BE2C (cell line): ENCODE measurements around the gene PBRM1.

Source experiments
- DNase-seq: peaks from one replicate; pipeline ENCODE4 v3.0.0-alpha.2; 2020
- H3K27me3 ChIP-seq: fragments of 250-450 bp; sonication (Bioruptor Pico); 2 replicates; pipeline ENCODE4 v1.5.1; 2020; ENCODE audit warnings: mild to moderate bottlenecking
- H3K36me3 ChIP-seq: fragments of 250-450 bp; sonication (Bioruptor Pico); 2 replicates; pipeline ENCODE4 v1.5.1; 2020; ENCODE audit warnings: mild to moderate bottlenecking
- H3K4me1 ChIP-seq: fragments of 250-450 bp; sonication (Bioruptor Pico); 2 replicates; pipeline ENCODE4 v1.5.1; 2020
- H3K4me3 ChIP-seq: 2 replicates; pipeline ENCODE4 v1.5.1; 2011; ENCODE audit warnings: low read depth, low read length
- H3K9me3 ChIP-seq: fragments of 250-450 bp; sonication (Bioruptor Pico); 2 replicates; pipeline ENCODE4 v1.5.1; 2020
- TF ChIP-seq, protein P1 (sequence below): IDR thresholded peaks from 2 replicates; pipeline ENCODE4 v1.5.1; 2012; ENCODE audit warnings: mild to moderate bottlenecking, low read depth, low read length

Gene PBRM1

DNA sequence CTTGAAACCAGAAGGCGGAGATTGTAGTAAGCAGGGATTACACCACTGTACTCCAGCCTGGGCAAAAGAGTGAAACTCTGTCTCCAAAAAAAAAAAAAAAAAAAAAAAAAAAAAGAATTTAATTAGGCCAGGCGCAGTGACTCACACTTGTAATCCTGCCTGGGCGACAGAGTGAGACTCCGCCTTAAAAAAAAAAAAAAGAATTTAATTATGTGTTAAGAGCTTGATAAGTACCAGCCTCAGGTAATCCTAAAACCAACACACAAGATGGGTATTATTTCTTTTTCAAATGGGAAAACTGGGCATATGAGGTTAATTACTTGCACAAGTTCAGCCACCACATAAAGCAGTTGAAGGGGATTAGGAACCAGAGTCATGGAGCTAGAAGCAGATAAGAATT lies 49.0 kb downstream of the PBRM1 start:
- Histone ChIP-seq H3K9me3 (no peaks in the 10 kb centered on the region), H3K27me3 (no peaks in the 10 kb centered on the region), H3K36me3 (no peaks in the 10 kb centered on the region), H3K4me3 (no peak overlapping the region), H3K4me1 (no peaks in the 10 kb centered on the region)
- TF ChIP-seq, protein P1, sequence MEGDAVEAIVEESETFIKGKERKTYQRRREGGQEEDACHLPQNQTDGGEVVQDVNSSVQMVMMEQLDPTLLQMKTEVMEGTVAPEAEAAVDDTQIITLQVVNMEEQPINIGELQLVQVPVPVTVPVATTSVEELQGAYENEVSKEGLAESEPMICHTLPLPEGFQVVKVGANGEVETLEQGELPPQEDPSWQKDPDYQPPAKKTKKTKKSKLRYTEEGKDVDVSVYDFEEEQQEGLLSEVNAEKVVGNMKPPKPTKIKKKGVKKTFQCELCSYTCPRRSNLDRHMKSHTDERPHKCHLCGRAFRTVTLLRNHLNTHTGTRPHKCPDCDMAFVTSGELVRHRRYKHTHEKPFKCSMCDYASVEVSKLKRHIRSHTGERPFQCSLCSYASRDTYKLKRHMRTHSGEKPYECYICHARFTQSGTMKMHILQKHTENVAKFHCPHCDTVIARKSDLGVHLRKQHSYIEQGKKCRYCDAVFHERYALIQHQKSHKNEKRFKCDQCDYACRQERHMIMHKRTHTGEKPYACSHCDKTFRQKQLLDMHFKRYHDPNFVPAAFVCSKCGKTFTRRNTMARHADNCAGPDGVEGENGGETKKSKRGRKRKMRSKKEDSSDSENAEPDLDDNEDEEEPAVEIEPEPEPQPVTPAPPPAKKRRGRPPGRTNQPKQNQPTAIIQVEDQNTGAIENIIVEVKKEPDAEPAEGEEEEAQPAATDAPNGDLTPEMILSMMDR = no peak
- peak; percentile 8 for DNase-seq

DNA sequence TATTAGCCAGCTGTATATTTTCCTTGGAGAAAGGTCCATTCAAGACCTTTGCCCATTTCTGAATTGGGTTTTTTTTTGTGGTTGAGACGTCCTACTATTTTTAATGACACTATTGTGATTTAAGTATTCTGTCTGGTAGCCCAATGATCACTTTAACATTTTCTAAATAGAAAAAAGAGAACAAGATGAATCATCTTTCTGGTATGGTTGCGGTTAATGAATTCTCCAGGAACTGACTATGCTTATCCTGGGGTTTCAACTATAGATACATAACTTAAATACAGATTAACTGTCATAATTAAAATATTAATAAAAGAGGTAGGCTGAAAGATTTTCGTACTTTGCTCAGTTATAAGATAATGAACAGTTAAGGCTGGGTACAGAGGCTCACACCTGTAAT lies 51.9 kb downstream of the PBRM1 start:
- Histone ChIP-seq H3K27me3 (no peaks in the 10 kb centered on the region), H3K36me3 (no peaks in the 10 kb centered on the region)
- TF ChIP-seq, protein P1 = no peak

DNA sequence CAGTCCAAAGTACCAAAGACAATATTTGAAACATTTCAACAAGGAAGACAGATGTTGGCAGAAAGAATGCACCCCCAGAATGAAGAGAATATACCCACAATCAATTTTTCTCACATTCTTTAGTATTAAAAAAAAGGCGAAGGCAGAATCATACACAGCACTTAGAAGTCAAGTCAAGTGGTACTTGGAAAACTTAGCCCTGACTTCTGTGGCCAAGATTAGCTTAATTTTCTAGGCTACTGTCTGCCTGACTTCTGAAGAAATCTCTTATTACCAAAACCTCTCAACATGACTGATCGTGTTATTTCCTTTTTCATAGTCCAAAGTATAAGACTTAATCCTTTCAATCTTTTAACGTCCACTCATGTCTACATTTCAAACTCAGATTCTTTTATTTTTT lies 60.7 kb downstream of the PBRM1 start:
- TF ChIP-seq, protein P1 = no peak
- Histone ChIP-seq H3K9me3 (no peaks in the 10 kb centered on the region), H3K4me3 (no peak overlapping the region), H3K4me1 (no peaks in the 10 kb centered on the region), H3K27me3 (no peaks in the 10 kb centered on the region), H3K36me3 (peaks cover 4% of the 10 kb centered on the region; the same call in 1 of the 2 replicates)
- DNase-seq = no peak

More for the DNA sequence above, 51.9 kb downstream of the PBRM1 start:
- Histone ChIP-seq H3K4me1 (no peaks in the 10 kb centered on the region), H3K4me3 (no peak overlapping the region), H3K9me3 (no peaks in the 10 kb centered on the region)
- no peak for DNase-seq

DNA sequence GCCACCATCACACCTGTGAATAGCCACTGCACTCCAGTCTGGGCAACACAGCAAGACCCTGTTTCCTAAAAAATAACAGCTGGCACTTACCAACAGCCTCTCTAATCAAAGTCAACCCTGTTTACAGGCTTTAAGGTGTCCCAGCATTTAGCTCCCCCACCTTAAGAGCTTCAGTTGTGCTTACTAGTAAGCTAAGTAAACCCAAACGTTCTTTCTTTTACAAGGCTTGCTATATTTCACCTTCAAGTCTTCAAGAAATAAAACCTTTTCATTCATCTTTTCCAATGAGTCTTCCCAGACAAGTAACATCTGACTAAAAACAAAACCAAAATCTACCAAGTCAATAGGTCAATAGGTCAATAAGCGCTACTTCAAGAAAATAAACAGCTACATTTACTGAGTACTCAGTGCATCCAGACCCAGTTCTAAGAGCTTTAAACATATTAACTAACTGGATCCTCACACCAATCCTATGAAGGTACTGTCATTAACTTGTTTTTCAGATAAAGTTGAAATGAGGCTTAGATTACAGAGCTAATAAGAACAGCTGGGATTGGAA lies 62.4 kb downstream of the PBRM1 start:
- Histone ChIP-seq H3K4me1 (no peaks in the 10 kb centered on the region), H3K27me3 (no peaks in the 10 kb centered on the region), H3K4me3 (no peak overlapping the region), H3K36me3 (peaks cover 4% of the 10 kb centered on the region; the same call in 1 of the 2 replicates), H3K9me3 (no peaks in the 10 kb centered on the region)
- TF ChIP-seq, protein P1 = no peak
- no peak for DNase-seq

DNA sequence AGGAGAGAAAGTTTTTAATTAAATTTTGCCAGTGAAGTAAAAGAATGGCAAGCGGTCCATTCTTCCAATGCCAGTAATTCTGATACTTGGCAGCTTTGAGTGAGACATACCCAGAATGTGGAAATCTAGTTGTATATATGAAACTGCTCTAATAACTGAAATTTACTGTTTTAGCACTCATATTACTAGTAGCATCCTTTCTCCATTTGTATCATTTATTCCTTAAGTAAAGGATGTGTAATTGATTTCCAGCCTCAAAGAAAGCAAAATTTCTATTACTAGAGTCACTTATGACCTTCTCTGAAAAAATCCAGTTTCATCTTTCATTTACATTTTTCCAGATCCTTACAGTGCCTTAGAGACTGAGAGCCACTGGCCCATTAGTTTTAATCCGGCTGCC lies 65.1 kb downstream of the PBRM1 start:
- H3K9me3 ChIP-seq = no peaks in the 10 kb centered on the region
- H3K4me1 ChIP-seq = no peaks in the 10 kb centered on the region
- H3K27me3 ChIP-seq = no peaks in the 10 kb centered on the region
- no peak for DNase-seq
- H3K4me3 ChIP-seq = no peak overlapping the region
- H3K36me3 ChIP-seq = peaks cover 5% of the 10 kb centered on the region; the same call in 1 of the 2 replicates
- TF ChIP-seq, protein P1 = no peak

DNA sequence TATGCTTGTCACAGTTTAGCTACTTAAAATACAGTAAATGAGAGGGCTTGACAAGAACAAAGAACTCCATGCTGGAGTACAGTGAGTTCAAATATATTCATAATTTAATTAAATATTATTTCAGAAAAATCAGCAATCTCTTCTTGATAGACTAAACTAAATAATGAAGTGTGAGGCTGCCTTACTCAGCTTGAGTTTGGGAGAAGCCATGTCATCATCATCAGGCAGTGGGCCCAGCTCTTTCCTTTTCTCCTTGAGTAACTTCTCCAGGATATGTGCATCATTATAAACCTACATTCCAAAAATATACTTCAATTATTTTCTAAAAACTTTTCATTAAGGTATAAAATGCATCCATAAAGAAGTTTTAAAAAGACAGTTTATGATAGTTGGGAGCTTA lies 70.5 kb downstream of the PBRM1 start:
- TF ChIP-seq, protein P1 = no peak
- Histone ChIP-seq H3K4me1 (no peaks in the 10 kb centered on the region), H3K9me3 (no peaks in the 10 kb centered on the region), H3K27me3 (no peaks in the 10 kb centered on the region), H3K36me3 (peaks cover 15% of the 10 kb centered on the region), H3K4me3 (no peak overlapping the region)
- no peak for DNase-seq
